HFFc6 (cell line): ENCODE results near the gene ZNF496. TPM values are rescaled to one million over a fixed set of nuclear protein-coding genes. Genes with fewer than 3 reads are reported as not detected.

Experiments used
- DNase-seq: peaks from one replicate; pipeline ENCODE4 v3.0.0-alpha.2; 2018
- H3K27ac Mint-ChIP-seq: 2 replicates; pipeline ENCODE4 v1.8.0; 2020; ENCODE audit warnings: mild to moderate bottlenecking, mixed read lengths
- H3K27me3 Mint-ChIP-seq: 2 replicates; pipeline ENCODE4 v1.8.0; 2021; ENCODE audit warnings: mild to moderate bottlenecking, moderate library complexity, mixed read lengths; ENCODE audit not compliant: insufficient read depth
- H3K36me3 Mint-ChIP-seq: 2 replicates; pipeline ENCODE4 v1.8.0; 2021; ENCODE audit warnings: low read depth, mixed read lengths
- H3K4me1 Mint-ChIP-seq: 2 replicates; pipeline ENCODE4 v1.8.0; 2020; ENCODE audit warnings: low read depth, mixed read lengths
- H3K4me3 Mint-ChIP-seq: 2 replicates; pipeline ENCODE4 v1.8.0; 2020; ENCODE audit warnings: mild to moderate bottlenecking, moderate library complexity, mixed read lengths
- H3K9me3 Mint-ChIP-seq: 2 replicates; pipeline ENCODE4 v1.8.0; 2020; ENCODE audit warnings: mild to moderate bottlenecking, mixed read lengths
- total RNA-seq, 6 experiments: library from RNA; stranded (reverse); fragmentation: NEBNext Ultra II Directional; extraction: Animal tissue kit (Norgen Biotek cat#: 25700); gene quantifications; 2 replicates in 1 of 6; 3 replicates in 5 of 6; pipeline ENCODE4 v1.2.3, GENCODE V29; 2021
- TF ChIP-seq, protein P1 (sequence below): fragments of 200-600 bp; sonication (generic); IDR thresholded peaks from 2 replicates; pipeline ENCODE4 v1.5.0; 2021; ENCODE audit warnings: antibody characterized with exemption, mild to moderate bottlenecking

ZNF496 gene
- total RNA-seq, 6 experiments from 2014 or later, result 13.7 to 19.9 (median 17.1) TPM

DNA sequence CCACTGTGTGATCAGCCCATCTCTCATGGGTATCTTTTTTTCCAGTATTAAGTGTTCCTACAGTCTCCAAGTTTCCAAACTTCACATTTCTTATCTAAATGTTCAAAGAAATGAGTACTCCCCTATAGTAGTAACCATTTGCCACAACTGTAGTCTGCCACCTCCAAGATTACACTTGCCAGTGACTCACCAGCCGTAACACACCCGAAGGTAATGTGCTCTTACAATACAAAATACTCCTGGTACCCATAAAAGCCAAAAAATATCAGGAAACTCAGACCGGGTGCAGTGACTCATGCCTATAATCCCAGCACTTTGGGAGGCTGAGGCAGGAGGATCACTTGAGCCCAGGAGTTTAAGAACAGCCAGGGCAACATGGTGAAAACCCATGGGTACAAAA, 20.5 kb upstream of the ZNF496 start:
- TF ChIP-seq, protein P1, sequence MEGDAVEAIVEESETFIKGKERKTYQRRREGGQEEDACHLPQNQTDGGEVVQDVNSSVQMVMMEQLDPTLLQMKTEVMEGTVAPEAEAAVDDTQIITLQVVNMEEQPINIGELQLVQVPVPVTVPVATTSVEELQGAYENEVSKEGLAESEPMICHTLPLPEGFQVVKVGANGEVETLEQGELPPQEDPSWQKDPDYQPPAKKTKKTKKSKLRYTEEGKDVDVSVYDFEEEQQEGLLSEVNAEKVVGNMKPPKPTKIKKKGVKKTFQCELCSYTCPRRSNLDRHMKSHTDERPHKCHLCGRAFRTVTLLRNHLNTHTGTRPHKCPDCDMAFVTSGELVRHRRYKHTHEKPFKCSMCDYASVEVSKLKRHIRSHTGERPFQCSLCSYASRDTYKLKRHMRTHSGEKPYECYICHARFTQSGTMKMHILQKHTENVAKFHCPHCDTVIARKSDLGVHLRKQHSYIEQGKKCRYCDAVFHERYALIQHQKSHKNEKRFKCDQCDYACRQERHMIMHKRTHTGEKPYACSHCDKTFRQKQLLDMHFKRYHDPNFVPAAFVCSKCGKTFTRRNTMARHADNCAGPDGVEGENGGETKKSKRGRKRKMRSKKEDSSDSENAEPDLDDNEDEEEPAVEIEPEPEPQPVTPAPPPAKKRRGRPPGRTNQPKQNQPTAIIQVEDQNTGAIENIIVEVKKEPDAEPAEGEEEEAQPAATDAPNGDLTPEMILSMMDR, result no peak
- DNase-seq, result no peak
- Mint-ChIP-seq H3K36me3 (no peaks in the 10 kb centered on the region), H3K4me3 (no peak overlapping the region), H3K27me3 (no peaks in the 10 kb centered on the region), H3K9me3 (no peaks in the 10 kb centered on the region), H3K4me1 (peaks cover 18% of the 10 kb centered on the region), H3K27ac (no peak overlapping the region)

- no peaks in the 10 kb centered on the region for H3K27me3 Mint-ChIP-seq
- H3K4me3 Mint-ChIP-seq, result no peak overlapping the region
- TF ChIP-seq, protein P1, result no peak
- no peak overlapping the region for H3K27ac Mint-ChIP-seq
- peaks cover 2% of the 10 kb centered on the region; the same call in 1 of the 2 replicates for H3K4me1 Mint-ChIP-seq
- no peak for DNase-seq
- no peaks in the 10 kb centered on the region for H3K36me3 Mint-ChIP-seq
- H3K9me3 Mint-ChIP-seq, result no peaks in the 10 kb centered on the region
These were observed 18.9 kb upstream of the ZNF496 start for GRCh38 chr1:247350587-247350986.

DNA sequence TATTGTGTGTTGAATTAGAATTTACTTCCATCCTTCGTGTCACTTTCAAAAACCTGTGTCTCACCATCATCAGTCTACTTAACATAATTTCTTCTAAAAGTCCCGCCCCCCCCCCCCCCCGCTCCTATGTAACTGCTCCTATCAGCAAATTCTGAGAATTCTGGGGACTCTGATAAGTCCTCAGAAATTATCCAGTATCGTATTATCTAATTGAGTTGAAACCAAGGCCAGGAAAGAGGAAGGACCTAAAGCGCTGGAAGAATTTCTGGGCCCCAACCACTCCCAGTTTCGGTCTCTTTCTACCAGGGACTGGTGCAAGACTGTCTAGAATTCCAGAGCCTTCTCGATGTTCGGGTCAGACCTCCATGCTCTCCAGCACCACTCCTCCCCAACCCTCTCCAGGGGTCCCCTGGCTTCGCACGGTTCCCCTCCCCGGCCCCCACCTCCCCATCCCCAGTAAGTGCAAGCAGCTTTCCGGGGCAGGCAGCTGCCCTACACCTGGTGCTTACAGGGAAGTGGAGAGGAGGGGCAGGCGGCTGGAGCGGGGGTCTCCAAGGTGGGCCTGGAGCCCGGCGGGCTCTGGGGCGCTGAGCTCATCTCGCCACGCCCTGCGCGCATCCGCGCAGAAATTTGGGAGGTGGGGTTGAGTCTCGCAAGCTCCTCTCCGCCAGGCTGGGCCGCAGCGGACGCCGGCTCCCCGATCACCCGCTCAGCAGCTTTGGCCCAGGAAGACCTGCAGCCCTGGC, 16.0 kb upstream of the ZNF496 start:
- no peak overlapping the region for H3K27ac Mint-ChIP-seq
- H3K4me3 Mint-ChIP-seq, result no peak overlapping the region
- no peaks in the 10 kb centered on the region for H3K27me3 Mint-ChIP-seq
- TF ChIP-seq, protein P1, result no peak
- H3K4me1 Mint-ChIP-seq, result peaks cover 13% of the 10 kb centered on the region
- H3K36me3 Mint-ChIP-seq, result 0 out of 2 replicates have a peak, but pooled peaks cover 4% of the 10 kb centered on the region
- H3K9me3 Mint-ChIP-seq, result no peaks in the 10 kb centered on the region
- no peak for DNase-seq

DNA sequence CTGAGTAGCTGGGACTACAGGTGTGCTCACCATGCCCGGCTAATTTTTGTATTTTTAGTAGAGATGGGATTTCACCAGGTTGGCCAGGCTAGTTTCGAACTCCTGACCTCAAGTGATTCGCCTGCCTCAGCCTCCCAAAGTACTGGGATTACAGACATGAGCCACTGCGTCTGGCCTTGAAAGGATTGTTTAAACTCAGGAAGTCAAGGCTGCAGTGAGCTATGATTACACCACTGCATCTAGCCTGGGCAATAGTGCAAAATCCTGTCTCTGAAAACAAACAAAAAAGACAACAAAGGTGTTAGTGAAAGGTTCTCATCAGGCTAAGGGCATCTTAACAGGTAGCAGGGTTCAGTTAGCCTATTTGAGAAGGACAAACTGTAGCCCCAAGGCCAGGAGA, 14.2 kb upstream of the ZNF496 start:
- Mint-ChIP-seq H3K36me3 (peaks cover 9% of the 10 kb centered on the region; the same call in 1 of the 2 replicates), H3K4me3 (no peak overlapping the region), H3K9me3 (no peaks in the 10 kb centered on the region), H3K27me3 (no peaks in the 10 kb centered on the region), H3K27ac (no peak overlapping the region), H3K4me1 (peaks cover 18% of the 10 kb centered on the region)
- TF ChIP-seq, protein P1, result no peak
- DNase-seq, result no peak

GRCh38 chr1:247343801-247344200, 12.1 kb upstream of the ZNF496 start:
- Mint-ChIP-seq H3K9me3 (no peaks in the 10 kb centered on the region), H3K27ac (peak overlapping the region; percentile 93; the same call in 1 of the 2 replicates), H3K27me3 (no peaks in the 10 kb centered on the region)

More at GRCh38 chr1:247343801-247344200, 12.1 kb upstream of the ZNF496 start:
- Mint-ChIP-seq H3K4me1 (peaks cover 32% of the 10 kb centered on the region), H3K4me3 (no peak overlapping the region), H3K36me3 (peaks cover 16% of the 10 kb centered on the region; the same call in 1 of the 2 replicates)
- TF ChIP-seq, protein P1, result no peak
- DNase-seq, result no peak
